ENCODE results near the gene PLCL2.

Gene PLCL2

GRCh38 chr3:17057321-17057720, 172.6 kb downstream of the PLCL2 start:
- Histone ChIP-seq H3K4me3 (no peak overlapping the region), H3K27ac (no peak overlapping the region)
- TF ChIP-seq, protein P1, sequence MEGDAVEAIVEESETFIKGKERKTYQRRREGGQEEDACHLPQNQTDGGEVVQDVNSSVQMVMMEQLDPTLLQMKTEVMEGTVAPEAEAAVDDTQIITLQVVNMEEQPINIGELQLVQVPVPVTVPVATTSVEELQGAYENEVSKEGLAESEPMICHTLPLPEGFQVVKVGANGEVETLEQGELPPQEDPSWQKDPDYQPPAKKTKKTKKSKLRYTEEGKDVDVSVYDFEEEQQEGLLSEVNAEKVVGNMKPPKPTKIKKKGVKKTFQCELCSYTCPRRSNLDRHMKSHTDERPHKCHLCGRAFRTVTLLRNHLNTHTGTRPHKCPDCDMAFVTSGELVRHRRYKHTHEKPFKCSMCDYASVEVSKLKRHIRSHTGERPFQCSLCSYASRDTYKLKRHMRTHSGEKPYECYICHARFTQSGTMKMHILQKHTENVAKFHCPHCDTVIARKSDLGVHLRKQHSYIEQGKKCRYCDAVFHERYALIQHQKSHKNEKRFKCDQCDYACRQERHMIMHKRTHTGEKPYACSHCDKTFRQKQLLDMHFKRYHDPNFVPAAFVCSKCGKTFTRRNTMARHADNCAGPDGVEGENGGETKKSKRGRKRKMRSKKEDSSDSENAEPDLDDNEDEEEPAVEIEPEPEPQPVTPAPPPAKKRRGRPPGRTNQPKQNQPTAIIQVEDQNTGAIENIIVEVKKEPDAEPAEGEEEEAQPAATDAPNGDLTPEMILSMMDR (IDR thresholded peaks at IDR 0.05), result no peak
- no peak for DNase-seq (ENCODE audit: low spot score)

DNA sequence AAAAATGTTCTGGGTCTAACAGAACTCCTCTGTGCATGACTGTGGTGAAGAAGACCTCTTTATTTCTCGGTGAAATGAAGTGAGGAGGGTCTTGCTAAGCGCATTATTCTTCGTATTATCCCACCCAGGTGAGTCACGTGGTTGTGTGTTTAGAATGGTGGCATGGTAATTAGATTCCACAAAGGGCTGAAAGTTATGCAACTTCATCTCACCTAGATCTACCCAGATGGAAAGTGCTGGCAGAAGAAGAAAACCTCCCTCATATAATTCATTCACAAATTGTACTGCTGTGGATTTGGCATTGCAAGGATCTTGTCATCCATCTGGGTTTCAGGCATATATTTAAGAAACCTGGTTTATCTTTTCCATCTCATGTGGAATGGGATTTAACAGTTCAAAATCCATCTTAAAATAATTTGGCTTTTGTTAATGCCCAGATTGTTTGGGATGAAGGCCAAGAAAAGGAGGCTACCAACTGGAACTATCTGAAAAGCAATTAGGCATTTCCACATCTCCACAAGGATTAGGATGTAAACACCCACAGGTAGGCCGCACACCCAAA, 175.3 kb downstream of the PLCL2 start:
- DNase-seq (ENCODE audit: low spot score), result no peak
- Histone ChIP-seq H3K27ac (no peak overlapping the region), H3K4me3 (no peak overlapping the region)
- TF ChIP-seq, protein P1 (IDR thresholded peaks at IDR 0.05), result no peak

- TF ChIP-seq, protein P1 (IDR thresholded peaks at IDR 0.05), result no peak
- no peak overlapping the region for H3K27ac ChIP-seq
Observed at GRCh38 chr3:17061005-17061404, 176.2 kb downstream of the PLCL2 start.

GRCh38 chr3:17062736-17063135, 178.0 kb downstream of the PLCL2 start:
- Histone ChIP-seq H3K27ac (no peak overlapping the region), H3K4me3 (no peak overlapping the region)
- TF ChIP-seq, protein P1 (IDR thresholded peaks at IDR 0.05), result no peak
- no peak for DNase-seq (ENCODE audit: low spot score)

More at GRCh38 chr3:17061005-17061404, 176.2 kb downstream of the PLCL2 start:
- no peak overlapping the region for H3K4me3 ChIP-seq
- no peak for DNase-seq (ENCODE audit: low spot score)

- Histone ChIP-seq H3K27ac (no peak overlapping the region), H3K4me3 (no peak overlapping the region)
- no peak for DNase-seq (ENCODE audit: low spot score)
- TF ChIP-seq, protein P1 (IDR thresholded peaks at IDR 0.05), result no peak
Observed at GRCh38 chr3:17063596-17063995, 178.8 kb downstream of the PLCL2 start.

GRCh38 chr3:17065315-17065714, 180.6 kb downstream of the PLCL2 start:
- Histone ChIP-seq H3K27ac (no peak overlapping the region), H3K4me3 (no peak overlapping the region)
- TF ChIP-seq, protein P1 (IDR thresholded peaks at IDR 0.05), result no peak

DNA sequence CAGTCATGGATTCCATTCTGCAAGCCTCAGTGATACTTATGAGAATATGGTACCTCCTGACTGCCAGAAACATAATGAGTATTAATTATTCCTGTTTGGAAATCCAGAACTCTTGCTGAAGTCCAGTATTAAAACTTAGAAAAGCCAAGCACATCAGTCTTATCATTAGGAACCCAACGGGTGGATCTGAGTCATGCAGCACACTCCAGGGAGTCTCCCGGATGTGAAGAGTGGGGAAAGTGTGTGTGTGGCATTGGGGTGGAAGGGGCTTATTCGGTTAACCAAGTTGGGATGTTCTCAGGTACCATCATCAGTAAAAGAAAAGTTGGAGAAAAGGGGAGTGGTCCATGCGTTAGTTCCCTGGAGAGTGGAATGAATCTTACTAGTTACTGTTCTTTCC, 181.1 kb downstream of the PLCL2 start:
- H3K27ac ChIP-seq, result no peak overlapping the region
- H3K4me3 ChIP-seq, result no peak overlapping the region
- DNase-seq (ENCODE audit: low spot score), result no peak
- TF ChIP-seq, protein P1 (IDR thresholded peaks at IDR 0.05), result no peak

More at GRCh38 chr3:17065315-17065714, 180.6 kb downstream of the PLCL2 start:
- DNase-seq (ENCODE audit: low spot score), result no peak
